ENCODE data around the gene MDH1B.
"Not testable (repeated sequence)": the region's sequence is repeated elsewhere in the genome, so short reads cannot be mapped to it uniquely, and the experiment has no call there.

MDH1B gene

GRCh38 chr2:206765242-206766056 lies at the start of gene MDH1B, which contains the start of gene FASTKD2:
TSS of gene MDH1B (minus strand) at chr2:206765328. CDS start at chr2:206765271, 57 bp downstream.
TSS of gene FASTKD2 (plus strand) at chr2:206765606. CDS start at chr2:206766694, 1,088 bp downstream.
- peak; percentile 75 to 89 for DNase-seq (ENCODE audit: extremely low read depth in 1 of 2, low read depth in 1 of 2)

- no peak for DNase-seq (ENCODE audit: extremely low read depth in 1 of 2, low read depth in 1 of 2)
These were observed 49.4 kb upstream of the MDH1B start for GRCh38 chr2:206814498-206814897.

GRCh38 chr2:206812471-206812870 lies 47.3 kb upstream of the MDH1B start:
- not testable (repeated sequence) for DNase-seq (ENCODE audit: extremely low read depth in 1 of 2, low read depth in 1 of 2)

- not testable (repeated sequence) for DNase-seq (ENCODE audit: extremely low read depth in 1 of 2, low read depth in 1 of 2)
These were observed 42.5 kb upstream of the MDH1B start for GRCh38 chr2:206807624-206808023.

- no peak for DNase-seq (ENCODE audit: extremely low read depth in 1 of 2, low read depth in 1 of 2)
These were observed 40.9 kb upstream of the MDH1B start for GRCh38 chr2:206805887-206806607.

- DNase-seq (ENCODE audit: extremely low read depth in 1 of 2, low read depth in 1 of 2) = no peak
These were observed 39.2 kb upstream of the MDH1B start for GRCh38 chr2:206804326-206804725.

GRCh38 chr2:206802654-206803514 lies 37.8 kb upstream of the MDH1B start:
- no peak for DNase-seq (ENCODE audit: extremely low read depth in 1 of 2, low read depth in 1 of 2)

GRCh38 chr2:206801418-206802189 lies 36.5 kb upstream of the MDH1B start:
- no peak for DNase-seq (ENCODE audit: extremely low read depth in 1 of 2, low read depth in 1 of 2)

- DNase-seq (ENCODE audit: extremely low read depth in 1 of 2, low read depth in 1 of 2) = peak in 1 of 2 donors; percentile 14
These were observed 35.6 kb upstream of the MDH1B start for GRCh38 chr2:206800506-206801417.

GRCh38 chr2:206799083-206799482 lies 34.0 kb upstream of the MDH1B start:
- no peak for DNase-seq (ENCODE audit: extremely low read depth in 1 of 2, low read depth in 1 of 2)

GRCh38 chr2:206798000-206798399 lies 32.9 kb upstream of the MDH1B start:
- no peak for DNase-seq (ENCODE audit: extremely low read depth in 1 of 2, low read depth in 1 of 2)

GRCh38 chr2:206797376-206797775 lies 32.2 kb upstream of the MDH1B start:
- DNase-seq (ENCODE audit: extremely low read depth in 1 of 2, low read depth in 1 of 2) = no peak

- DNase-seq (ENCODE audit: extremely low read depth in 1 of 2, low read depth in 1 of 2) = no peak
These were observed 27.5 kb upstream of the MDH1B start for GRCh38 chr2:206792645-206793044.

- no peak for DNase-seq (ENCODE audit: extremely low read depth in 1 of 2, low read depth in 1 of 2)
These were observed 25.3 kb upstream of the MDH1B start for GRCh38 chr2:206790311-206790935.

- DNase-seq (ENCODE audit: extremely low read depth in 1 of 2, low read depth in 1 of 2) = no peak
These were observed 19.6 kb upstream of the MDH1B start for GRCh38 chr2:206784559-206785353.

- DNase-seq (ENCODE audit: extremely low read depth in 1 of 2, low read depth in 1 of 2) = no peak
These were observed 18.6 kb upstream of the MDH1B start for GRCh38 chr2:206783718-206784117.

GRCh38 chr2:206780671-206781070 lies 15.5 kb upstream of the MDH1B start:
- DNase-seq (ENCODE audit: extremely low read depth in 1 of 2, low read depth in 1 of 2) = no peak

GRCh38 chr2:206776432-206776831 lies 11.3 kb upstream of the MDH1B start:
- no peak for DNase-seq (ENCODE audit: extremely low read depth in 1 of 2, low read depth in 1 of 2)
